Panc1 (cell line): ENCODE measurements around the gene ADK. TPM values are rescaled to one million over a fixed set of nuclear protein-coding genes. Genes with fewer than 3 reads are reported as not detected.

Source experiments
- ATAC-seq: fragments of 200-7000 bp; cut with Tn5 transposase; 2 replicates; pipeline ENCODE4 v1.9.1; 2020; ENCODE audit warnings: mild to moderate bottlenecking, moderate library complexity
- BruUV-seq: library from RNA; stranded (reverse); fragments of 400-500 nt; replicated peaks from 2 replicates; lab custom pipeline; 2021; lab: Mats Ljungman, UMichigan
- CTCF ChIA-PET: fragments of 300-600 bp; sonication (Branson Sonifier 250); formaldehyde crosslinking; loops from one replicate; lab custom pipeline; 2022; ENCODE audit warnings: antibody characterized with exemption; lab: Charles Lee
- POLR2A ChIA-PET: fragments of 300-600 bp; sonication (Branson Sonifier 250); formaldehyde crosslinking; loops from one replicate; lab custom pipeline; 2022; ENCODE audit warnings: antibody characterized with exemption; lab: Charles Lee
- DNase-seq: peaks from one replicate; pipeline ENCODE4 v3.0.0-alpha.2; 2010; ENCODE audit warnings: low read depth, low spot score
- H3K27ac ChIP-seq: 2 replicates; pipeline ENCODE4 v1.5.1; 2011; ENCODE audit warnings: mild to moderate bottlenecking, low read length, inconsistent platforms
- H3K27me3 ChIP-seq: fragments of 200-500 bp; sonication (Bioruptor generic); 2 replicates; pipeline ENCODE4 v1.6.0; 2014; ENCODE audit warnings: low read length, inconsistent platforms; ENCODE audit not compliant: control insufficient read depth, insufficient read depth
- H3K36me3 ChIP-seq: fragments of 200-500 bp; sonication (Bioruptor generic); 2 replicates; pipeline ENCODE4 v1.5.1; 2014; ENCODE audit warnings: inconsistent platforms, mild to moderate bottlenecking, low read length, moderate library complexity; ENCODE audit not compliant: control insufficient read depth, insufficient read depth
- H3K4me1 ChIP-seq: 2 replicates; pipeline ENCODE4 v1.5.1; 2011; ENCODE audit warnings: inconsistent platforms, mild to moderate bottlenecking, low read length, moderate library complexity; ENCODE audit not compliant: control insufficient read depth, insufficient read depth
- H3K4me3 ChIP-seq, 2 experiments: 2 replicates each; pipeline ENCODE4 v1.5.1; 2011 to 2012; ENCODE audit warnings: low read depth in 2 of 2, low read length in 2 of 2, mild to moderate bottlenecking in 2 of 2, inconsistent platforms in 1 of 2, moderate library complexity in 1 of 2
- H3K9me3 ChIP-seq: fragments of 200-500 bp; sonication (Bioruptor generic); 2 replicates; pipeline ENCODE4 v1.5.1; 2014; ENCODE audit warnings: low read depth, mild to moderate bottlenecking, inconsistent platforms, low read length, moderate library complexity; ENCODE audit not compliant: control insufficient read depth, insufficient read depth
- POLR2AphosphoS5 ChIP-seq: IDR thresholded peaks from 2 replicates; pipeline ENCODE4 v1.6.1; 2012; ENCODE audit warnings: mild to moderate bottlenecking, low read depth, low read length, moderate library complexity
- SIN3A ChIP-seq: IDR thresholded peaks from 2 replicates; pipeline ENCODE4 v1.6.1; 2012; ENCODE audit warnings: low read depth, mild to moderate bottlenecking, low read length, moderate library complexity, borderline replicate concordance; ENCODE audit not compliant: insufficient read depth
- TCF7L2 ChIP-seq: IDR thresholded peaks from 2 replicates; pipeline ENCODE4 v1.6.1; 2011; ENCODE audit warnings: mild to moderate bottlenecking, low read depth, low read length, inconsistent platforms
- in situ Hi-C: cut with HindIII; loops from 2 replicates; pipeline ENCODE4 v1.10.0; 2016; ENCODE audit warnings: low sequenced_read_pairs, low pct_unique_long_range_greater_than_20kb
- intact Hi-C: fragments of 100-400 bp; cut with micrococcal nuclease; formaldehyde crosslinking; loops from one replicate; pipeline ENCODE4 v1.10.0; 2022; ENCODE audit not compliant: unreplicated experiment
- total RNA-seq: library from RNA; stranded (reverse); gene quantifications from one replicate; pipeline ENCODE4 v1.2.1, GENCODE V29; 2021; ENCODE audit not compliant: unreplicated experiment
- TF ChIP-seq, protein P1 (sequence below): fragments of 450-650 bp; IDR thresholded peaks from 2 replicates; pipeline ENCODE4 v1.5.1; 2017; ENCODE audit warnings: mild to moderate bottlenecking
- TF ChIP-seq, protein P2 (sequence below), 2 experiments: IDR thresholded peaks; 2 replicates each; pipeline ENCODE4 v1.6.1; 2011 to 2012; ENCODE audit warnings: low read depth in 2 of 2, control low read depth in 1 of 2, low read length in 1 of 2, mild to moderate bottlenecking in 1 of 2, moderate library complexity in 1 of 2; ENCODE audit not compliant: insufficient read depth in 1 of 2

Gene ADK
- total RNA-seq, 1 experiment from 2014 or later: 64.5 TPM

DNA sequence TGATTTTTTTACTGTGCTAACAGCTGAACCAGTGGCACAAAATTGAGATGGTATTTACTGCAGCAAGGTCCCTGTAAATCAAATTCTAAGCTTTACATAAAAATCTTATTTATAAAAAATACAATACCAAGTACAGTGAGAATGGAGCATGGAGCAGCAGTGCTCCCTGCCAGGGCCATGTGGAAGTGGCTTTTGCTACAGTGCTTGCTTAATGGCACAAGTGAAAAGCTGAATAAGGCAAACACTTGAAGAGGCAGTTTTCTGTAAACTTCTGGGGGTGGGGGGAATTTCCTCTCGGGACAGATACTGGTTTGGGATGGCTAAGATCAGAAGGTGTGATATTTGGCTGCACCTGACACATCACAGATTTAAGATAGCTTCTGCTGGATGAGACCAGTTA is 27.9 kb upstream of the ADK start:
- TF ChIP-seq, protein P1, sequence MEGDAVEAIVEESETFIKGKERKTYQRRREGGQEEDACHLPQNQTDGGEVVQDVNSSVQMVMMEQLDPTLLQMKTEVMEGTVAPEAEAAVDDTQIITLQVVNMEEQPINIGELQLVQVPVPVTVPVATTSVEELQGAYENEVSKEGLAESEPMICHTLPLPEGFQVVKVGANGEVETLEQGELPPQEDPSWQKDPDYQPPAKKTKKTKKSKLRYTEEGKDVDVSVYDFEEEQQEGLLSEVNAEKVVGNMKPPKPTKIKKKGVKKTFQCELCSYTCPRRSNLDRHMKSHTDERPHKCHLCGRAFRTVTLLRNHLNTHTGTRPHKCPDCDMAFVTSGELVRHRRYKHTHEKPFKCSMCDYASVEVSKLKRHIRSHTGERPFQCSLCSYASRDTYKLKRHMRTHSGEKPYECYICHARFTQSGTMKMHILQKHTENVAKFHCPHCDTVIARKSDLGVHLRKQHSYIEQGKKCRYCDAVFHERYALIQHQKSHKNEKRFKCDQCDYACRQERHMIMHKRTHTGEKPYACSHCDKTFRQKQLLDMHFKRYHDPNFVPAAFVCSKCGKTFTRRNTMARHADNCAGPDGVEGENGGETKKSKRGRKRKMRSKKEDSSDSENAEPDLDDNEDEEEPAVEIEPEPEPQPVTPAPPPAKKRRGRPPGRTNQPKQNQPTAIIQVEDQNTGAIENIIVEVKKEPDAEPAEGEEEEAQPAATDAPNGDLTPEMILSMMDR: peak; percentile 12
- no peak for TF ChIP-seq TCF7L2
- no peak overlapping the region for H3K4me3 ChIP-seq
- intact Hi-C loops (no loop called here), in situ Hi-C loops (no loop called here)
- H3K27me3 ChIP-seq: no peaks in the 10 kb centered on the region
- ATAC-seq (peak; percentile 32; the same call in 1 of the 2 replicates), DNase-seq (no peak)
- no peaks in the 10 kb centered on the region for H3K4me1 ChIP-seq
- CTCF ChIA-PET: no interaction called here
- POLR2A ChIA-PET: interaction anchor here (0.6 kb wide), 1 partner anchor 105 kb away, joined by 9 read pairs; no protein-coding TSS in a partner anchor
- H3K9me3 ChIP-seq: no peaks in the 10 kb centered on the region
- no peak overlapping the region for H3K27ac ChIP-seq
- BruUV-seq: TSS peak; percentile 40
- H3K36me3 ChIP-seq: peaks cover 56% of the 10 kb centered on the region

DNA sequence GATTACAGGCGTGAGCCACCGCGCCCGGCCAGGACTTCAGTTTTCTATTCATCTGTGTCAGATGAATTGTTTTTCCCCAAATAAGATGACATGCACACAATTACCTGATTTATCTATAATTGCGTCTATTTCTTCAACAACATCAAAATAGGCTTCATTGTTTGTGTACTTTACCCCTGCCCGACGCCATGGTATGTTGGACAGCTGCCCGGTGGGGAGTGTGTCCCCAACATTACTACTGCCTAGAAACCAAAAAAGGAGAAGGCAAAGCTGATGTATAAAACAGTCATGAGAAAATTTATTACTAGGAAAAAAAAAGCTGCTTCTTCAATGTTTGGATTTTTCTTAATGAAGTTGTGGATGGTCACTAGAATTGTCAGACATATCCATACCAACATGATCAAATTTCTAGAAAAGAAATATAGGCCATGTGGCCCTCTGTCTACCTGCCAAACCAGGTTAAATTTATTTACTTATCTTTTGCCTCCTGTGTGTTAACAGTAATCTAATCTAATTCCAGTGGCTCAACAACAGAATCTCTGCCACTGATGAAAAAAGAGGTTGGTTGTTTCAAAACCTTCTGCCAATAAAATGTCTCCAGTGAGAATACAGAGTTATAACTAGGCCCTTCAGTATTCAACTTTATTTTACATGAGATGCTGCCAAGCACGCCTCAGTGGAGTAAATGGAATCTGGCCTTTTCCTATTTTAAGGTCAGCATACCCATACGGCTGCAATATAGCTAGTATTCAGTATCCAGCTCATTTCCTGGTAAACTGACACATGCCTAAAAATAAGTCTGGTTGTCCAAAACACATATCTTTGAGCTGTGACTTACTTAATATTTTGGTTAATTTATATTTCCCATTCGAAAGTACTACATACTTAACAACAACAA is 16.8 kb upstream of the ADK start:
- Histone ChIP-seq H3K27ac (no peak overlapping the region), H3K4me1 (no peaks in the 10 kb centered on the region), H3K4me3 (no peak overlapping the region), H3K27me3 (no peaks in the 10 kb centered on the region), H3K9me3 (no peaks in the 10 kb centered on the region), H3K36me3 (peaks cover 35% of the 10 kb centered on the region)
- no TSS peak for BruUV-seq
- TF ChIP-seq POLR2AphosphoS5 (no peak), TCF7L2 (no peak), SIN3A (no peak)
- TF ChIP-seq, protein P2, sequence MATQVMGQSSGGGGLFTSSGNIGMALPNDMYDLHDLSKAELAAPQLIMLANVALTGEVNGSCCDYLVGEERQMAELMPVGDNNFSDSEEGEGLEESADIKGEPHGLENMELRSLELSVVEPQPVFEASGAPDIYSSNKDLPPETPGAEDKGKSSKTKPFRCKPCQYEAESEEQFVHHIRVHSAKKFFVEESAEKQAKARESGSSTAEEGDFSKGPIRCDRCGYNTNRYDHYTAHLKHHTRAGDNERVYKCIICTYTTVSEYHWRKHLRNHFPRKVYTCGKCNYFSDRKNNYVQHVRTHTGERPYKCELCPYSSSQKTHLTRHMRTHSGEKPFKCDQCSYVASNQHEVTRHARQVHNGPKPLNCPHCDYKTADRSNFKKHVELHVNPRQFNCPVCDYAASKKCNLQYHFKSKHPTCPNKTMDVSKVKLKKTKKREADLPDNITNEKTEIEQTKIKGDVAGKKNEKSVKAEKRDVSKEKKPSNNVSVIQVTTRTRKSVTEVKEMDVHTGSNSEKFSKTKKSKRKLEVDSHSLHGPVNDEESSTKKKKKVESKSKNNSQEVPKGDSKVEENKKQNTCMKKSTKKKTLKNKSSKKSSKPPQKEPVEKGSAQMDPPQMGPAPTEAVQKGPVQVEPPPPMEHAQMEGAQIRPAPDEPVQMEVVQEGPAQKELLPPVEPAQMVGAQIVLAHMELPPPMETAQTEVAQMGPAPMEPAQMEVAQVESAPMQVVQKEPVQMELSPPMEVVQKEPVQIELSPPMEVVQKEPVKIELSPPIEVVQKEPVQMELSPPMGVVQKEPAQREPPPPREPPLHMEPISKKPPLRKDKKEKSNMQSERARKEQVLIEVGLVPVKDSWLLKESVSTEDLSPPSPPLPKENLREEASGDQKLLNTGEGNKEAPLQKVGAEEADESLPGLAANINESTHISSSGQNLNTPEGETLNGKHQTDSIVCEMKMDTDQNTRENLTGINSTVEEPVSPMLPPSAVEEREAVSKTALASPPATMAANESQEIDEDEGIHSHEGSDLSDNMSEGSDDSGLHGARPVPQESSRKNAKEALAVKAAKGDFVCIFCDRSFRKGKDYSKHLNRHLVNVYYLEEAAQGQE (IDR thresholded peaks at IDR 0.05; ENCODE audit: insufficient read depth in 1 of 2, low read depth in 2 of 2, low read length in 1 of 2): no peak
- TF ChIP-seq, protein P1: no peak
- ATAC-seq (no peak), DNase-seq (no peak)
- ChIA-PET POLR2A (no interaction called here), CTCF (no interaction called here)
- in situ Hi-C loops (no loop called here), intact Hi-C loops (no loop called here)
